ENCODE results near the gene AIMP1. TPM values are rescaled to one million over a fixed set of nuclear protein-coding genes. Genes with fewer than 3 reads are reported as not detected.
"Not testable (repeated sequence)": the region's sequence is repeated elsewhere in the genome, so short reads cannot be mapped to it uniquely, and the experiment has no call there.

Gene AIMP1
- total RNA-seq, 1 donor from 2014 or later = 37.4 TPM

GRCh38 chr4:106373026-106373425 lies 56.7 kb downstream of the AIMP1 start:
- H3K27me3 Mint-ChIP-seq (ENCODE audit: low read depth) = peaks cover 23% of the 10 kb centered on the region
- no peaks in the 10 kb centered on the region for H3K36me3 Mint-ChIP-seq (ENCODE audit: low read depth)
- no peak for DNase-seq (ENCODE audit: low spot score)
- no peak overlapping the region for H3K4me3 Mint-ChIP-seq (ENCODE audit: unreplicated experiment)
- H3K27ac Mint-ChIP-seq (ENCODE audit: unreplicated experiment) = no peak overlapping the region
- TF ChIP-seq CTCF (IDR thresholded peaks at IDR 0.05) = no peak
- peaks cover 5% of the 10 kb centered on the region for H3K4me1 Mint-ChIP-seq (ENCODE audit: low read depth)
- no peaks in the 10 kb centered on the region for H3K9me3 Mint-ChIP-seq (ENCODE audit: low read depth)

- Mint-ChIP-seq H3K27me3 (ENCODE audit: low read depth) (peaks cover 19% of the 10 kb centered on the region), H3K36me3 (ENCODE audit: low read depth) (no peaks in the 10 kb centered on the region), H3K27ac (ENCODE audit: unreplicated experiment) (no peak overlapping the region), H3K9me3 (ENCODE audit: low read depth) (no peaks in the 10 kb centered on the region), H3K4me3 (ENCODE audit: unreplicated experiment) (no peak overlapping the region), H3K4me1 (ENCODE audit: low read depth) (no peaks in the 10 kb centered on the region)
- no peak for DNase-seq (ENCODE audit: low spot score)
- no peak for TF ChIP-seq CTCF (IDR thresholded peaks at IDR 0.05)
Observed at GRCh38 chr4:106380179-106380578, 63.8 kb downstream of the AIMP1 start.

GRCh38 chr4:106384878-106385277 lies 68.5 kb downstream of the AIMP1 start:
- Mint-ChIP-seq H3K27ac (ENCODE audit: unreplicated experiment) (no peak overlapping the region), H3K4me3 (ENCODE audit: unreplicated experiment) (no peak overlapping the region), H3K4me1 (ENCODE audit: low read depth) (no peaks in the 10 kb centered on the region), H3K36me3 (ENCODE audit: low read depth) (no peaks in the 10 kb centered on the region), H3K9me3 (ENCODE audit: low read depth) (no peaks in the 10 kb centered on the region), H3K27me3 (ENCODE audit: low read depth) (peaks cover 12% of the 10 kb centered on the region)
- TF ChIP-seq CTCF (IDR thresholded peaks at IDR 0.05) = no peak
- peak; percentile 79 for DNase-seq (ENCODE audit: low spot score)

- H3K9me3 Mint-ChIP-seq (ENCODE audit: low read depth) = no peaks in the 10 kb centered on the region
- no peak overlapping the region for H3K4me3 Mint-ChIP-seq (ENCODE audit: unreplicated experiment)
- peak; percentile 52 for DNase-seq (ENCODE audit: low spot score)
- H3K27me3 Mint-ChIP-seq (ENCODE audit: low read depth) = peaks cover 8% of the 10 kb centered on the region
- H3K4me1 Mint-ChIP-seq (ENCODE audit: low read depth) = no peaks in the 10 kb centered on the region
- H3K36me3 Mint-ChIP-seq (ENCODE audit: low read depth) = no peaks in the 10 kb centered on the region
- no peak overlapping the region for H3K27ac Mint-ChIP-seq (ENCODE audit: unreplicated experiment)
- no peak for TF ChIP-seq CTCF (IDR thresholded peaks at IDR 0.05)
Observed at GRCh38 chr4:106385853-106386393, 69.6 kb downstream of the AIMP1 start.

GRCh38 chr4:106395582-106395981 lies 79.2 kb downstream of the AIMP1 start:
- Mint-ChIP-seq H3K27me3 (ENCODE audit: low read depth) (peaks cover 3% of the 10 kb centered on the region), H3K36me3 (ENCODE audit: low read depth) (peaks cover 9% of the 10 kb centered on the region), H3K9me3 (ENCODE audit: low read depth) (peaks cover 44% of the 10 kb centered on the region), H3K27ac (ENCODE audit: unreplicated experiment) (no peak overlapping the region), H3K4me1 (ENCODE audit: low read depth) (no peaks in the 10 kb centered on the region), H3K4me3 (ENCODE audit: unreplicated experiment) (no peak overlapping the region)
- DNase-seq (ENCODE audit: low spot score) = no peak
- no peak for TF ChIP-seq CTCF (IDR thresholded peaks at IDR 0.05)

GRCh38 chr4:106398898-106399297 lies 82.5 kb downstream of the AIMP1 start:
- Mint-ChIP-seq H3K36me3 (ENCODE audit: low read depth) (peaks cover 11% of the 10 kb centered on the region), H3K9me3 (ENCODE audit: low read depth) (peaks cover 36% of the 10 kb centered on the region)
- H3K27me3 Mint-ChIP-seq (ENCODE audit: low read depth); DNase-seq (ENCODE audit: low spot score); H3K27ac Mint-ChIP-seq (ENCODE audit: unreplicated experiment); H3K4me1 Mint-ChIP-seq (ENCODE audit: low read depth); H3K4me3 Mint-ChIP-seq (ENCODE audit: unreplicated experiment): not testable (repeated sequence)

All from chondrocyte (in vitro differentiated cells).